ENCODE data around the gene ABCB11. TPM values are rescaled to one million over a fixed set of nuclear protein-coding genes. Genes with fewer than 3 reads are reported as not detected.

Gene ABCB11
- polyA plus RNA-seq, 6 donors from 2014 or later, result 0.04 TPM; not detected in 5

DNA sequence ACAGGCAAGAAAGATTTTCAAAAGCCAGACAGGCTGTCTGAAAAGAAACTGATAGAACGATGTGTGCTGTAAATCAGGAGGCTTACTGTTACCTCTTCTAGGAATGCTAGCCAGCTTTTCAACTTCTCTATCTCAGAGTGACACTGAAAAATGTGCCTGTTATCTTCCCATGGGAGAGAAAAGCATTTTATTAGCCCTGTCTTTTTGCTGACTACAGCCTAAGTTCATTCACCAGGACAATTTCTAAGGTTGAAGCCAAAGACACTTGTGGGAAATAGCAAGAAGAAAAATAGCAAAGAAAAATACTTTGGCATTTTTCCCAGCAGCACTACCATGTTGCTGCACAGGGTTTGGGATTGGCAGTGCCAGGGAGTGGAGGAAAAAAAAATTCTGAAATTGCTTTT lies 34.0 kb downstream of the ABCB11 start:
- Mint-ChIP-seq H3K27me3 (peaks cover 0 to 8% (median 0%) of the 10 kb centered on the region in 3 donors), H3K9me3 (no peaks in the 10 kb centered on the region), H3K27ac (no peak overlapping the region), H3K4me3 (no peak overlapping the region), H3K36me3 (no peaks in the 10 kb centered on the region), H3K4me1 (no peaks in the 10 kb centered on the region)
- no peak for DNase-seq
- ATAC-seq (ENCODE audit: low read depth in 2 of 2), result no peak

- Mint-ChIP-seq H3K4me3 (no peak overlapping the region), H3K4me1 (no peaks in the 10 kb centered on the region), H3K27me3 (peaks cover 0 to 8% (median 0%) of the 10 kb centered on the region in 3 donors), H3K36me3 (no peaks in the 10 kb centered on the region), H3K27ac (no peak overlapping the region), H3K9me3 (no peaks in the 10 kb centered on the region)
- DNase-seq (no peak), ATAC-seq (ENCODE audit: low read depth in 2 of 2) (no peak)
Observed at GRCh38 chr2:168995744-168996143, 35.4 kb downstream of the ABCB11 start.

DNA sequence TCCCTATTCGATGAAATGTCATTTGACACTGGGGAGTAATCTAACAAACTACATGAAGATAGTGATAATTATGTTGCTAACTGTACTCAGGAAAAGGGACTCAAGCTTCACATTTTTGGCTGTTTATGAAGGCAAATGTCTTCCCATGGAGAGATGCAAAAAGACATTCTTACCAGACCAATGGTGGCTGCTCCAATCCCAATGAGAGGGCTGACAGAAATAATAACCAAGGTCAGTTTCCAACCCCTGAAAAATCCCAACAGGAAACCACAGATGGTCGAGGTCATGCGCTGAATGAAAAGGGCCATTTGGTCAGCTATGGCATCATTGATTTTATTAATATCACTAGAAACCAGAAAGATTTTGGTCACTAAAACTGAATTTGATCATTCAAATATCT lies 37.6 kb downstream of the ABCB11 start:
- Mint-ChIP-seq H3K4me1 (peaks cover 0 to 5% (median 0%) of the 10 kb centered on the region in 3 donors), H3K9me3 (no peaks in the 10 kb centered on the region), H3K27me3 (peaks cover 0 to 4% (median 0%) of the 10 kb centered on the region in 3 donors), H3K36me3 (no peaks in the 10 kb centered on the region), H3K27ac (no peak overlapping the region), H3K4me3 (no peak overlapping the region)
- ATAC-seq (ENCODE audit: low read depth in 2 of 2), result no peak
- no peak for DNase-seq

DNA sequence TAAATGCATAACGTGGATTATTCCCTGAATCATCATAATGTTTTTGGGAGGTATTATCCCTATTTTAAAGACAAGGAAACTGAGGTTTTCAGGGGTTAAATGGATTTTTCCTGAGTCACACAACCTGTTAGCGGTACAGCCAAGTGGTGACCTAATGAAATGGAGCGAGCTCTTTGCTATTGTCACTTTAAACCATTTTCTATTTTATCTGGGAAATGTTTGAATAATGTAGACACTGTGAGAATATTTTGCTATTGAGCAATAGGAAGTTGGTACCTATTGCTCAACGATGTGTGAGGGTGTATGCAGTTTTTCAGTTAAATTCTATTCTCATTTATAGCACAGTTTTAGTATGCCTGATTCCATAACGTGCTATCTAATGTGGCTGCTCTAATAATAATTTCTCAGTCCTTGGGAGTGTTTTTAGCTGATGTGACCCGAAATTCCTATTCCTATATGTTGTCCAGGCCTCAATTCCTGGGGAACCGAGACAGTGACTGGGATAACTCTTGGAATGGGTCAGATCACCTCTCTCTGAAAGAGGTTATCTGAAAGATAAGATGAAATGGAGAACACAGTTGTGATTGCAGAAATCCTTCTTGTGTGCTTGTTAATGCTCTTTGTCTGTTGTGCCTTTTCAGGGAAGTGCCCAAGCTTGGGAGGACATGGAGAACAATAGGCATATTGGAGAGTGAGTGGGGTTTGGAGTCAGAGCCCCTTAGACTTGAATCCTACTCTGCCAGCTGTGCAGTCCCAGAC lies 38.4 kb downstream of the ABCB11 start:
- no peak overlapping the region for H3K4me3 Mint-ChIP-seq
- peaks cover 0 to 4% (median 0%) of the 10 kb centered on the region in 3 donors for H3K27me3 Mint-ChIP-seq
- H3K27ac Mint-ChIP-seq, result no peak overlapping the region
- peaks cover 0 to 5% (median 0%) of the 10 kb centered on the region in 3 donors for H3K4me1 Mint-ChIP-seq
- no peak for DNase-seq
- no peak for ATAC-seq (ENCODE audit: low read depth in 2 of 2)
- H3K9me3 Mint-ChIP-seq, result peaks cover 0 to 3% (median 0%) of the 10 kb centered on the region in 7 donors
- H3K36me3 Mint-ChIP-seq, result no peaks in the 10 kb centered on the region

DNA sequence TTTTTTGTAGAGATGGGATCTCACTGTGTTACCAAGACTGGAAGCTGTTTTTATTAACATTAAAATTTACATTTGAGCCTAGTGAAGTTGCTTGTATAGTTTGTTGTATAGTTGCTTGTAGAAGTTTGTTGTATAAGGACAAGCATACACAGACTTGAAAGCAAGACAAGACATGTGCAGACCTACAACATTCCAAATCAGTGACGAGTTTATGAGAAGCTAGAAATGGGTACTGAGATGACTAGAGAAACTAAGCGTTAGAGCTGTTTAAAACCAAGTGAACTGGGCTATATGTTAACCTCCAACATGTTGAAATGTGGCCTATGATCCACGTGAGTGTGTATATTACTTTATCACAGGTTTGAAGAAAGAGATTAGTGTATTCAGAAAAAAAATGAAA lies 39.1 kb downstream of the ABCB11 start:
- H3K4me1 Mint-ChIP-seq, result peaks cover 0 to 5% (median 0%) of the 10 kb centered on the region in 3 donors
- no peak overlapping the region for H3K27ac Mint-ChIP-seq
- H3K9me3 Mint-ChIP-seq, result peaks cover 0 to 3% (median 0%) of the 10 kb centered on the region in 7 donors
- no peak for DNase-seq
- no peaks in the 10 kb centered on the region for H3K36me3 Mint-ChIP-seq
- no peak overlapping the region for H3K4me3 Mint-ChIP-seq
- H3K27me3 Mint-ChIP-seq, result peaks cover 0 to 4% (median 0%) of the 10 kb centered on the region in 3 donors
- ATAC-seq (ENCODE audit: low read depth in 2 of 2), result no peak

- Mint-ChIP-seq H3K9me3 (peaks cover 0 to 3% (median 0%) of the 10 kb centered on the region in 7 donors), H3K27me3 (no peaks in the 10 kb centered on the region), H3K27ac (no peak overlapping the region), H3K4me1 (peaks cover 0 to 5% (median 0%) of the 10 kb centered on the region in 3 donors), H3K4me3 (peak overlapping the region in 1 of 8 donors; percentile 17), H3K36me3 (no peaks in the 10 kb centered on the region)
- ATAC-seq (ENCODE audit: low read depth in 2 of 2) (no peak), DNase-seq (no peak)
Observed at GRCh38 chr2:168988755-168989154, 42.4 kb downstream of the ABCB11 start.

- ATAC-seq (ENCODE audit: low read depth in 2 of 2) (no peak), DNase-seq (no peak)
- Mint-ChIP-seq H3K36me3 (no peaks in the 10 kb centered on the region), H3K9me3 (peaks cover 0 to 3% (median 0%) of the 10 kb centered on the region in 7 donors), H3K27ac (no peak overlapping the region), H3K4me1 (peaks cover 0 to 5% (median 0%) of the 10 kb centered on the region in 3 donors), H3K4me3 (no peak overlapping the region), H3K27me3 (no peaks in the 10 kb centered on the region)
Observed at GRCh38 chr2:168986398-168986943, 44.7 kb downstream of the ABCB11 start.

DNA sequence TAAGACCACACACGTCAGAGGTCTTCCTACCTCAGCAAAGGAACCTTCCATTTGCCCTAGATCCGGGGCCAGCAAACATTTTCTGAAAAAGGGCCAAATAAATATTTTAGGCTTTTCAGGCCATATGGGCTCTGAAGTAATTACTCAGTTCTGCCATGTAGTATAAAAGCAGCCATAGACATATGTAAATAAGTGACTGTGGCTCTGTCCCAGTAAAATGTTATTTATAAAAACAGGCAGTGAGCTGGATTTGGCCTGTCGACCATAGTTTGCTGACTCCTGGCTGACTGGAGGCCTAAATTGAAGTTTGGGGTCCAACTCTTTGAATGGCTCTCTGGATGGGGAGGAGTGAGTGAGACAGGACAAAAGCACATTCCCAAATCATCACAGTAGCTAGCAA lies 49.5 kb downstream of the ABCB11 start:
- H3K4me1 Mint-ChIP-seq, result no peaks in the 10 kb centered on the region
- peaks cover 0 to 4% (median 0%) of the 10 kb centered on the region in 7 donors for H3K9me3 Mint-ChIP-seq
- H3K27ac Mint-ChIP-seq, result no peak overlapping the region
- ATAC-seq (ENCODE audit: low read depth in 2 of 2) (no peak), DNase-seq (no peak)
- H3K27me3 Mint-ChIP-seq, result no peaks in the 10 kb centered on the region
- H3K36me3 Mint-ChIP-seq, result no peaks in the 10 kb centered on the region
- H3K4me3 Mint-ChIP-seq, result no peak overlapping the region

- ATAC-seq (ENCODE audit: low read depth in 2 of 2) (no peak), DNase-seq (no peak)
- Mint-ChIP-seq H3K27ac (peak overlapping the region in 2 of 6 donors; percentile 23 to 57), H3K36me3 (no peaks in the 10 kb centered on the region), H3K4me1 (peaks cover 0 to 5% (median 0%) of the 10 kb centered on the region in 3 donors), H3K9me3 (peaks cover 0 to 4% (median 0%) of the 10 kb centered on the region in 7 donors), H3K4me3 (no peak overlapping the region), H3K27me3 (no peaks in the 10 kb centered on the region)
Observed at GRCh38 chr2:168978461-168978861, 52.7 kb downstream of the ABCB11 start.

- peaks cover 0 to 4% (median 0%) of the 10 kb centered on the region in 7 donors for H3K9me3 Mint-ChIP-seq
- no peaks in the 10 kb centered on the region for H3K27me3 Mint-ChIP-seq
- no peak for ATAC-seq (ENCODE audit: low read depth in 2 of 2)
- H3K4me3 Mint-ChIP-seq, result no peak overlapping the region
- H3K27ac Mint-ChIP-seq, result no peak overlapping the region
- DNase-seq, result no peak
- H3K4me1 Mint-ChIP-seq, result peaks cover 0 to 5% (median 0%) of the 10 kb centered on the region in 3 donors
- H3K36me3 Mint-ChIP-seq, result no peaks in the 10 kb centered on the region
Observed at GRCh38 chr2:168977608-168978007, 53.5 kb downstream of the ABCB11 start.

DNA sequence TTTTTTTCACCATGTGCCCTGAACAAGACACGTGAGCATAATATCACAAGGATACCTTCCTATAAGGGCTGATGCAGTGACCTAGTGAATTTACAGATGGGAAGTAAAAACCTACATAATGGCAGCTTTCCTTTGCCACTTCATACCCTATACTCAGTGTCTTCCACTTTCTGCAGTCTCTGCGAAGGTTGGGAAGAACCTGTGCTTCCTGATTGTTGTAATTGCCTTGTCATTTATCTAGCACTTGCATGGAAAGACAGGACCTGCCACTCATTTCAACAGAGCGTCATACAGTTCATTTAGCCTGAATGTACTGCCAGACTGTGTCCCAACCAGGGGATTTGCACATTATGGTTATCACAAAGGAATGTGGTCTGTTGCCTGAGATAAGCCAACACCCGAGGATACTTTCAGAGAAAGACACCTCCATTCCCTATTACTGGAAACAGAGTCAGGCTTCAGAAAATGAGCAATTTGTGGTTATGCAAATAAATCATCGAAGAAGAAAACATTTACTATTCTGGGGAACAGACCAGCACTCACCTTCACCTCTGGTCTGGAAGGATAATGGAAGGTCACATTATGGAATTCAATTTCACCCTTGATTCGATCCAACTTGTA lies 55.0 kb downstream of the ABCB11 start:
- DNase-seq (no peak), ATAC-seq (ENCODE audit: low read depth in 2 of 2) (no peak)
- Mint-ChIP-seq H3K9me3 (peaks cover 0 to 3% (median 0%) of the 10 kb centered on the region in 7 donors), H3K27me3 (no peaks in the 10 kb centered on the region), H3K36me3 (no peaks in the 10 kb centered on the region), H3K4me1 (peaks cover 0 to 5% (median 0%) of the 10 kb centered on the region in 3 donors), H3K4me3 (no peak overlapping the region), H3K27ac (no peak overlapping the region)

DNA sequence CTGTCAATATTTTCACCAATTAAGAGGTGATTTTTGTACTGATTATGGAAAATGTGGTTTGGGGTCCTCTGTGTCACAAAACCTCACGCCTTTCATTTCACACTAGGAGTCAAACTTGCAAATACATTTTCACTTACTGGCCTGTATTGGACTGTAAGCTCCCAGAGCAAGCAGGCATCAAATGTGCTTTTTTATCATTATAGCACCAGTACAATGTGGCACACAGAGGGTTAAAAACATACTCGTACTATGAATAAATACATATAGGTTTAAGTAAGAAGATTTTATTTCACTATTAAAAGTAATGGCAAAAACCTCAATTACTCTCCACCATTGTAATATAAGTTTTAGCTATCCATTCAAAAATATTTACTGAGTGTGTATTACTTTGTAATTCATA lies 56.7 kb downstream of the ABCB11 start:
- H3K27ac Mint-ChIP-seq, result no peak overlapping the region
- no peak for ATAC-seq (ENCODE audit: low read depth in 2 of 2)
- H3K4me1 Mint-ChIP-seq, result peaks cover 0 to 5% (median 0%) of the 10 kb centered on the region in 3 donors
- H3K9me3 Mint-ChIP-seq, result no peaks in the 10 kb centered on the region
- H3K36me3 Mint-ChIP-seq, result no peaks in the 10 kb centered on the region
- DNase-seq, result no peak
- no peaks in the 10 kb centered on the region for H3K27me3 Mint-ChIP-seq
- H3K4me3 Mint-ChIP-seq, result no peak overlapping the region

GRCh38 chr2:168971261-168971660 lies 59.9 kb downstream of the ABCB11 start:
- Mint-ChIP-seq H3K36me3 (no peaks in the 10 kb centered on the region), H3K4me3 (no peak overlapping the region), H3K27me3 (no peaks in the 10 kb centered on the region), H3K27ac (no peak overlapping the region), H3K4me1 (peaks cover 0 to 5% (median 0%) of the 10 kb centered on the region in 3 donors), H3K9me3 (no peaks in the 10 kb centered on the region)
- DNase-seq (no peak), ATAC-seq (ENCODE audit: low read depth in 2 of 2) (no peak)
